Fibroblast of lung (primary cell): ENCODE measurements around the gene NLGN2. TPM values are rescaled to one million over a fixed set of nuclear protein-coding genes. Genes with fewer than 3 reads are reported as not detected.

ENCODE experiments used
- DNase-seq, 2 donors: peaks; one replicate each; pipeline versions ENCODE4 v3.0.0 to v3.0.0-alpha.2; 2010; ENCODE audit warnings: low read depth in 2 of 2
- H2AFZ ChIP-seq: 2 replicates; pipeline ENCODE4 v1.5.1; 2012; ENCODE audit warnings: low read length, control low read depth, inconsistent platforms
- H3K27ac ChIP-seq: 2 replicates; pipeline ENCODE4 v1.5.1; 2011; ENCODE audit warnings: low read length, control low read depth; ENCODE audit not compliant: insufficient read depth
- H3K27me3 ChIP-seq: 2 replicates; pipeline ENCODE4 v1.5.1; 2011; ENCODE audit warnings: mild to moderate bottlenecking, low read length; ENCODE audit not compliant: control insufficient read depth, insufficient read depth
- H3K36me3 ChIP-seq: 2 replicates; pipeline ENCODE4 v1.5.1; 2011; ENCODE audit warnings: low read length; ENCODE audit not compliant: control insufficient read depth, insufficient read depth
- H3K4me1 ChIP-seq: 2 replicates; pipeline ENCODE4 v1.5.1; 2011; ENCODE audit warnings: low read length; ENCODE audit not compliant: control insufficient read depth, insufficient read depth; ENCODE audit errors: extremely low read depth
- H3K4me2 ChIP-seq: 2 replicates; pipeline ENCODE4 v1.5.1; 2011; ENCODE audit warnings: low read length, control low read depth; ENCODE audit not compliant: insufficient read depth; ENCODE audit errors: extremely low read depth
- H3K4me3 ChIP-seq, 4 experiments: fragments of 200-600 bp in 1 of 4; sonication (generic) in 1 of 4; replicated peaks in 1 of 4; 2 replicates each; pipeline ENCODE4 v1.5.1; 2011 to 2016; ENCODE audit warnings: low read length in 4 of 4, low read depth in 3 of 4, mild to moderate bottlenecking in 3 of 4, control low read depth in 2 of 4, inconsistent platforms in 1 of 4, mixed read lengths in 1 of 4; ENCODE audit not compliant: insufficient read depth in 1 of 4; ENCODE audit errors: control extremely low read depth in 1 of 4
- H3K79me2 ChIP-seq: 2 replicates; pipeline ENCODE4 v1.5.1; 2012; ENCODE audit warnings: mild to moderate bottlenecking, low read length, inconsistent platforms; ENCODE audit not compliant: control insufficient read depth, insufficient read depth
- H3K9ac ChIP-seq: 2 replicates; pipeline ENCODE4 v1.5.1; 2011; ENCODE audit warnings: mild to moderate bottlenecking, low read length, control low read depth; ENCODE audit not compliant: insufficient read depth
- H3K9me3 ChIP-seq: 2 replicates; pipeline ENCODE4 v1.5.1; 2012; ENCODE audit warnings: low read depth, low read length; ENCODE audit not compliant: control insufficient read depth, insufficient read depth
- H4K20me1 ChIP-seq: 2 replicates; pipeline ENCODE4 v1.5.1; 2011; ENCODE audit warnings: low read length; ENCODE audit not compliant: control insufficient read depth, insufficient read depth; ENCODE audit errors: extremely low read depth
- CTCF ChIP-seq, 2 donors: IDR thresholded peaks in 1 of 2; conservative IDR thresholded peaks in 1 of 2; 1 replicate in 1 of 2; 2 replicates in 1 of 2; pipeline ENCODE4 v1.5.1; 2011 to 2012; ENCODE audit warnings: low read length in 2 of 2, control low read depth in 1 of 2, inconsistent platforms in 1 of 2, low read depth in 1 of 2, mild to moderate bottlenecking in 1 of 2
- EZH2 ChIP-seq: IDR thresholded peaks from 2 replicates; pipeline ENCODE4 v1.5.1; 2012; ENCODE audit warnings: low read length, control low read depth, mild to moderate bottlenecking; ENCODE audit errors: missing control alignments
- polyA plus RNA-seq, 2 donors: library from polyadenylated mRNA; depleted of rRNA in 1 of 2; stranded (reverse) in 1 of 2; unstranded in 1 of 2; fragments of >200 nt; gene quantifications; 2 replicates each; pipeline ENCODE4 v1.2.1, GENCODE V29; 2011 to 2012; ENCODE audit warnings: missing spikeins in 1 of 2
- total RNA-seq: library from RNA; depleted of rRNA; stranded (reverse); fragments of >200 nt; gene quantifications from 2 replicates; pipeline ENCODE4 v1.2.1, GENCODE V29; 2014

NLGN2 gene
- total and polyA plus RNA-seq, 2 donors (not counting 1 experiment from before 2014, with no cell fraction given): 7.3 to 12.1 TPM

GRCh38 chr17:7414837-7415236 is 7.2 kb downstream of the NLGN2 start:
- no peak overlapping the region for H3K27ac ChIP-seq
- no peaks in the 10 kb centered on the region for H3K79me2 ChIP-seq
- no peaks in the 10 kb centered on the region for H3K9me3 ChIP-seq
- H3K4me1 ChIP-seq: peaks cover 7% of the 10 kb centered on the region
- no peak for DNase-seq
- no peaks in the 10 kb centered on the region for H3K27me3 ChIP-seq
- peaks cover 11% of the 10 kb centered on the region for H3K36me3 ChIP-seq
- TF ChIP-seq EZH2: no peak
- TF ChIP-seq CTCF (conservative IDR thresholded peaks at IDR 0.05 in 1 of 2, IDR thresholded peaks at IDR 0.05 in 1 of 2; ENCODE audit: low read depth in 1 of 2, low read length in 2 of 2): no peak
- no peak overlapping the region for H3K4me2 ChIP-seq
- H4K20me1 ChIP-seq: no peaks in the 10 kb centered on the region
- H3K9ac ChIP-seq: no peak overlapping the region
- no peak overlapping the region for H3K4me3 ChIP-seq
- H2AFZ ChIP-seq: no peak overlapping the region

GRCh38 chr17:7415784-7416183 is 8.1 kb downstream of the NLGN2 start:
- no peaks in the 10 kb centered on the region for H3K27me3 ChIP-seq
- no peaks in the 10 kb centered on the region for H3K9me3 ChIP-seq
- no peaks in the 10 kb centered on the region for H3K79me2 ChIP-seq
- H3K4me1 ChIP-seq: peaks cover 7% of the 10 kb centered on the region
- H2AFZ ChIP-seq: no peak overlapping the region
- H4K20me1 ChIP-seq: no peaks in the 10 kb centered on the region
- no peak for DNase-seq
- no peak overlapping the region for H3K4me2 ChIP-seq
- H3K36me3 ChIP-seq: peaks cover 7% of the 10 kb centered on the region
- H3K4me3 ChIP-seq: no peak overlapping the region
- TF ChIP-seq CTCF (conservative IDR thresholded peaks at IDR 0.05 in 1 of 2, IDR thresholded peaks at IDR 0.05 in 1 of 2; ENCODE audit: low read depth in 1 of 2, low read length in 2 of 2) (no peak), EZH2 (no peak)
- no peak overlapping the region for H3K9ac ChIP-seq
- no peak overlapping the region for H3K27ac ChIP-seq

- Histone ChIP-seq H3K27me3 (no peaks in the 10 kb centered on the region), H3K4me2 (no peak overlapping the region), H3K36me3 (peaks cover 7% of the 10 kb centered on the region), H2AFZ (no peak overlapping the region), H3K27ac (no peak overlapping the region), H4K20me1 (no peaks in the 10 kb centered on the region), H3K9me3 (no peaks in the 10 kb centered on the region), H3K79me2 (no peaks in the 10 kb centered on the region), H3K9ac (no peak overlapping the region), H3K4me3 (no peak overlapping the region), H3K4me1 (peaks cover 7% of the 10 kb centered on the region)
- DNase-seq: no peak
- no peak for TF ChIP-seq CTCF (conservative IDR thresholded peaks at IDR 0.05 in 1 of 2, IDR thresholded peaks at IDR 0.05 in 1 of 2; ENCODE audit: low read depth in 1 of 2, low read length in 2 of 2)
- TF ChIP-seq EZH2: no peak
Measured at GRCh38 chr17:7416323-7416722, 8.7 kb downstream of the NLGN2 start.
